IMR-90 (cell line): ENCODE results near the gene CWF19L1.

Experiments used
- MXI1 ChIP-seq: IDR thresholded peaks from 2 replicates; pipeline ENCODE4 v1.6.1; 2012; ENCODE audit warnings: low read depth, mild to moderate bottlenecking, low read length, moderate library complexity, borderline replicate concordance
- POLR2A ChIP-seq: IDR thresholded peaks from 2 replicates; pipeline ENCODE4 v1.6.1; 2012; ENCODE audit warnings: mild to moderate bottlenecking, low read depth, low read length
- RAD21 ChIP-seq: IDR thresholded peaks from 2 replicates; pipeline ENCODE4 v1.6.1; 2012; ENCODE audit warnings: low read length, improper control_type of control experiment
- RCOR1 ChIP-seq: IDR thresholded peaks from 2 replicates; pipeline ENCODE4 v1.6.1; 2012; ENCODE audit warnings: mild to moderate bottlenecking, low read length, improper control_type of control experiment; ENCODE audit not compliant: insufficient replicate concordance
- SMC3 ChIP-seq: fragments of 150-350 bp; IDR thresholded peaks from 2 replicates; pipeline ENCODE4 v1.6.1; 2016; ENCODE audit warnings: low read depth, mild to moderate bottlenecking, antibody characterized with exemption, low read length, moderate library complexity
- TF ChIP-seq, protein P1 (sequence below): conservative IDR thresholded peaks from 2 replicates; pipeline ENCODE4 v1.5.1; 2012; ENCODE audit warnings: mild to moderate bottlenecking, low read depth, low read length, improper control_type of control experiment
- TF ChIP-seq, protein P2 (sequence below): fragments of 150-350 bp; IDR thresholded peaks from 2 replicates; pipeline ENCODE4 v1.6.1; 2017; ENCODE audit warnings: mild to moderate bottlenecking, antibody characterized with exemption, low read length, low read depth

DNA sequence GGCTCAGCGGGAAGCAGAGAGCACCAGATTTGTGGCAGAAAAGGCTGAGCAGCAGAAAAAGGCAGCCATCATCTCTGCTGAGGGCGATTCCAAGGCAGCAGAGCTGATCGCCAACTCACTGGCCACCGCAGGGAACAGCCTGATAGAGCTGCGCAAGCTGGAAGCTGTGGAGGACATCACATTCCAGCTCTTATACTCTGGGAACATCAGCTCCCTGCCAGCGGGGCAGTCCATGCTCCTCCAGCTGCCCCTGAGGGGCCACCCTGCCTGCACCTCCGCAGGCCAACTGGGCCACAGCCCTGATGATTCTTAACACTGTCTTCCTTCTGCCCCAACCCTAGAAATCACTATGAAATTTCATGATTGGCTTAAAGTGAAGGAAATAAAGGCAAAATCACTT is 18.6 kb downstream of the CWF19L1 start:
- TF ChIP-seq, protein P1, sequence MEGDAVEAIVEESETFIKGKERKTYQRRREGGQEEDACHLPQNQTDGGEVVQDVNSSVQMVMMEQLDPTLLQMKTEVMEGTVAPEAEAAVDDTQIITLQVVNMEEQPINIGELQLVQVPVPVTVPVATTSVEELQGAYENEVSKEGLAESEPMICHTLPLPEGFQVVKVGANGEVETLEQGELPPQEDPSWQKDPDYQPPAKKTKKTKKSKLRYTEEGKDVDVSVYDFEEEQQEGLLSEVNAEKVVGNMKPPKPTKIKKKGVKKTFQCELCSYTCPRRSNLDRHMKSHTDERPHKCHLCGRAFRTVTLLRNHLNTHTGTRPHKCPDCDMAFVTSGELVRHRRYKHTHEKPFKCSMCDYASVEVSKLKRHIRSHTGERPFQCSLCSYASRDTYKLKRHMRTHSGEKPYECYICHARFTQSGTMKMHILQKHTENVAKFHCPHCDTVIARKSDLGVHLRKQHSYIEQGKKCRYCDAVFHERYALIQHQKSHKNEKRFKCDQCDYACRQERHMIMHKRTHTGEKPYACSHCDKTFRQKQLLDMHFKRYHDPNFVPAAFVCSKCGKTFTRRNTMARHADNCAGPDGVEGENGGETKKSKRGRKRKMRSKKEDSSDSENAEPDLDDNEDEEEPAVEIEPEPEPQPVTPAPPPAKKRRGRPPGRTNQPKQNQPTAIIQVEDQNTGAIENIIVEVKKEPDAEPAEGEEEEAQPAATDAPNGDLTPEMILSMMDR, result no peak
- TF ChIP-seq POLR2A, result no peak
- no peak for TF ChIP-seq RAD21
- TF ChIP-seq, protein P2, sequence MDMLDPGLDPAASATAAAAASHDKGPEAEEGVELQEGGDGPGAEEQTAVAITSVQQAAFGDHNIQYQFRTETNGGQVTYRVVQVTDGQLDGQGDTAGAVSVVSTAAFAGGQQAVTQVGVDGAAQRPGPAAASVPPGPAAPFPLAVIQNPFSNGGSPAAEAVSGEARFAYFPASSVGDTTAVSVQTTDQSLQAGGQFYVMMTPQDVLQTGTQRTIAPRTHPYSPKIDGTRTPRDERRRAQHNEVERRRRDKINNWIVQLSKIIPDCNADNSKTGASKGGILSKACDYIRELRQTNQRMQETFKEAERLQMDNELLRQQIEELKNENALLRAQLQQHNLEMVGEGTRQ, result no peak
- TF ChIP-seq SMC3, result no peak
- no peak for TF ChIP-seq RCOR1
- TF ChIP-seq MXI1, result no peak
